UCSD-AML1 (cell line): ENCODE results near the gene PRKG1.
"Not testable (repeated sequence)": the region's sequence is repeated elsewhere in the genome, so short reads cannot be mapped to it uniquely, and the experiment has no call there.

ENCODE experiments used
- DNase-seq: peaks from one replicate; lab custom pipeline; 2025; ENCODE audit not compliant: unreplicated experiment; lab: John Stamatoyannopoulos, UW

Gene PRKG1

DNA sequence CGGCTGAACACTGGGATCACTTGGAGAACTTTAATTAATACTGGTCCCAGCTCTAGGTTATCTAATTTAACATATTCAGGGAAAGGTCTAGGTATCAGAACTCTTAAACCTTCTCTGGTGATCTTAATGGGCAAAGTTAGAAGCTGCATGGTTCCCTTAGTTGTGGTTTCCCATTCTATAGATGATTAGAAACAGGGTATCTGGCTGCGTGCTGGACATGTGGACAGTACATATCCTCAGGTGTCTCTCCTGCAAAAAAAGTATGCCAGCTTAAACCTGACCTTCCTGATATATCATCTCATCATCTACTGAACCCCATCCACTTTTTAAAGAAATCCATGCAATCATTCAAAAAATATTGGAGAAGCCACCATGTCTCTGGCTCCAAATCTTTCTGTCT is 955.3 kb downstream of the PRKG1 start:
- no peak for DNase-seq

DNA sequence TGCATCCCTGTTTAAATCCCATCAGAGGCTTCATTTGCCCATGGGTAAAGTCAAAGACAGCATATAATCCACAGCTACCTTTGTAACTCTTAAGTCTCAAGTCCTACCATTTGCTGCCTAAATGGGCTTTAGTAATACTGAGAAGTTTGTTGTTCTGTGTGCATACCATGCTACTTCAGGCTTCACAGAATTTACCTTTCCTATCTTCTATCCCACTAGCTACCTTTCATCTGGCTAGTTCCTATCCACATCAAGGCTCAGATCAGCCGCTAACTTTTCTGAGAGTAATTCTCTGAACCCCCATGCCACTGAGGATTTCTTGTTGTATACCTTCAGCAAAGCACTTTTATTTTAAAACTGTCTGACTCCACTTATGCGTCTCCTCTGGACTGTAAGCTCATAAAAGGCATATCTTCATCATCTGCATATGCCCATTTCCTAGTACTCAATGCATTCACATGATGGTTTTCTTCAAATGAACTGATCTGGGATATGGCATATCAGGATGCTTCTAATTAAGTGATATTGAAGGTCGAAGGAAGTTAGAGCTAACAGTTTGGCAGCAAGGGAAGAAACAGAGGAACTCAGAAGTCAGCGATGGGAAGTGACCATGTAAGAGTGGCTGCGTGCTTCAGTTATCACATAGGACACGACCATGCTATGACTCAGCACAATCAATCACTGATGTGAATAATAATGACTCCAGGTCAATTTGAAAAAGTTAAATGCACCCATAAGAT is 955.9 kb downstream of the PRKG1 start:
- DNase-seq: no peak

DNA sequence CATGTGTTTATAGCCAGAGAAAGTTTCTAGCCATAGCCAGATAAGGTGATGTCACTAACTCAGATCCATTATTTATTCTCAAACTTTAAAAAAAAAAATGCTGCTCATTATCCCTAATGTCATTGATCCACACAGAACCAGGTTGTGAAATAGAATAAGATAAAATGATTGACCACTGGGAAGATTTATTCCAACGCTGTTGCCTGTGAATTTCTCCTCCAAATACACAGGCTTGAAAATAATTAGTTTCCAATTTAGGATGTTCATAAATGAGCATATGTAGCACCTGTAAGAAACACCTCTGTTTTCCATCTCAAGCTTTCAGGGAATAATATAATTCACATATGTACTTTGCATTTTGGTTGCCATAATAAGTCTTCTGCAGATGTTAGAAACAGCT is 956.7 kb downstream of the PRKG1 start:
- no peak for DNase-seq

DNA sequence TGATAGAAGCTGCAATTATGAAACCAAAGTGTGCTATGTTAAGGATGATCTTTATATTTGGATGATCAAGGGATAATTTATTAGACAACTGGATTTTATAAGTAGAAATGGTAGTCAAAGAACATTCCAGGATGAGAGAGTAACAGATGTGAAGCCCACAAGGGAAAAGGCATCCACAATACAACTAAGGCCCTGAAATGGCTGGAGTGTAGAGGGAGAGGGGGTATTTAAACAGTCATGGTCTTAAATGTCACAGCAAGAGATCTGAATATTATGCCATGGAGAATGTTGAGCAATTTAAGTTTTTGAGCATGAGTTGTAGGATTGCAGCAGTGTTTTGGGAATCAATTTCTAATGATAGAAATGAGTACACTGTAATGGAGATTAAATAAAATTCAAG is 957.5 kb downstream of the PRKG1 start:
- DNase-seq: no peak

DNA sequence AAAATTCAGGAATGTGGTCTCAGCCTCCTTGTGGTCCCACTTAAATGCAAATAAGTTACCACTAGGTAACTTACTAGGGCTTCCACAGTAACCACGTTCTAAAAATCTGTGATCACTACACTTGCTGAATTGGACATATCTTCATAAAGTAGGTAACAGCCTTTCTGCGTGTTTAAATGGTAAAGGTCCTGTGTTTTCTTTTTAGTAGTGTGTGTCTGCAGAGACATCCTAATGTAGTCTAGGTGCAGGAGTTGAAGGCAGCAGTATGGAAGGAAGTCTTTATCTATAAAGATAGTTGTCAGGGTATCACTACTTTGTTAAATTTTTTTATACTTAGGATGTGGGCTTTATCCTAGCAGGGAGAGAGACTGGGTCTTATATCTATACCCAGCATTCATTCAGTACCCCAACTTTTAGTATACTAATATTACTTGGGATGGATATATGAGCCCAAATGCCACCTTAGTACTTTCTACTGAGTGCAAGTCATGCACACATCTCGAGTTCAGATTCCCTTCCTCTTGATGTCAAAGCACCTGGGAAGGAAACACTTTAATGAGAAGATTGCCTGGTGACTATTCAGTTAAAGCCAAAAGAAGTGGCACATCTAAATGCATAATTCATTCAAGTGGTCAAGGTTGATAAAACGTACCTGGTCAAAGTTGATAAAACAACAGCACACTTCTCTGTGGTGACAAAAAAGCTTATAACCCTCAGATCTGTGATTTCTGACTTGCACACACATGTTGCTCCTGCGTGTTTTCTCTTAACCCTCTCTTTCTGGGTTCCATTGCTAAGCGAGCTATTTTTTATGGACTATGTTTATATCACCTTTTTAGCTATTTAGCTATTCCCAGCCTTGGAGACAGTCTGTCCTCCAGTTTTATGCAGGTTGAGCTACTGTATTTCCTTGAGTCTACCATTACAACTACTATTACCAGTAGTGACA is 958.7 kb downstream of the PRKG1 start:
- no peak for DNase-seq

DNA sequence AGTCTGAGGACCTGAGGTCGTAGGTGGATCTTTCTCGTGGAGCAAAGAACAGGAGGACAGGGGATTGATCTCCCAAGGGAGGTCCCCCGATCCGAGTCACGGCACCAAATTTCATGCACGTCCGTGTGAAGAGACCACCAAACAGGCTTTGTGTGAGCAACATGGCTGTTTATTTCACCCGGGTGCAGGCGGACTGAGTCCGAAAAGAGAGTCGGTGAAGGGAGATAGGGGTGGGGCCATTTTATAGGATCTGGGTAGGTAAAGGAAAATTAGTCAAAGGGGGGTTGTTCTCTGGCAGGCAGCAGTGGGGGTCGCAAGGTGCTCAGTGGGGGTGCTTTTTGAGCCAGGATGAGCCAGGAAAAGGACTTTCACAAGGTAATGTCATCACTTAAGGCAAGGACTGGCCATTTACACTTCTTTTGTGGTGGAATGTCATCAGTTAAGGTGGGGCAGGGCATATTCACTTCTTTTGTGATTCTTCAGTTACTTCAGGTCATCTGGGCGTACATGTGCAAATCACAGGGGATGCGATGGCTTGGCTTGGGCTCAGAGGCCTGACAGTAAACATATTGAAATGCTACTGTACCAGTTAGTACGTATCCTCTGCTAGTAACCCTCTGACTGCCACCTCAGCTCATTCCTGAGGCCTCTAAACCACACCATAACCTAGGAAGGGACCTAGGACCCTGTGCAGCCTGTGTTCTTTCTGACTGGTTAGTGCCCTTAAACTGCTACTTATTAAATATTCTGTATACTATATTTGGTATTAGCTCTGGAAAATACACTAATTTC is 964.9 kb downstream of the PRKG1 start:
- DNase-seq: not testable (repeated sequence)

DNA sequence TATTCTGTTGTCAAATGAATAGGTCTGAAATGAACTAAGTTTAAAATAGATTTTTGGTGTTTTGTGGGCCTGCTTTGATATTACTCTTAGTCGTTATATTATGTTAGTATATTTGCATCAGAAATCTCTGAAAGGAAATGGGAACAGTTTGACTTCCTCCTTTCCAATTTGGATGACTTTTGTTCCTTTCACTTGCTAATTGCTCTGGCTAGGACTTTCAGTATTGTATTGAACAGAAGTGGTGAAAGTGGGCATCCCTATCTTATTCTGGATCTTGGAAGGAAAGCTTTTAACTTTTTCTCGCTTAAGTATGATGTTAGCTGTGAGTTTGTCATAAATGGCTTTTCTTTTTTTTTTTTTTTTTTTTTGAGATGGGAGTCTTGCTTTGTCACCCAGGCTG is 966.2 kb downstream of the PRKG1 start:
- DNase-seq: no peak

DNA sequence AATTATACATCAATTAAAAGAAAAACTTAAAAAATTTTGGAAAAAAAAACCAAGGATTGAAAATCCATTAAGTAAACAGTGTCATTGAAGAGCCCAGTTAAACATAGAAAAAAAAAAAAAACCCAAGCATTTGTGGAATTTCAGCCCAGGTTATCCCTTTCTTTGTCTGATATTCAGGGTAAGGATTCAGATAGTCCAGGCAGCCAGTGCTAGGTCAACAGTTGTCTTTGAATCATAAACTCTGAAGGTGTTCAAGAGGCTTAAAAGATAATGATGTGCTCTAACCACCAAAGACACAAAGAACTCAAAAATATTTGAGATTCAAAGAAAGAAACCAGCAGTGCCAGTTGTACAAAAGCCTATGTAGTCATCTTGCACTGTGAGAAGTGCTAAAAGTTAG is 969.5 kb downstream of the PRKG1 start:
- no peak for DNase-seq

DNA sequence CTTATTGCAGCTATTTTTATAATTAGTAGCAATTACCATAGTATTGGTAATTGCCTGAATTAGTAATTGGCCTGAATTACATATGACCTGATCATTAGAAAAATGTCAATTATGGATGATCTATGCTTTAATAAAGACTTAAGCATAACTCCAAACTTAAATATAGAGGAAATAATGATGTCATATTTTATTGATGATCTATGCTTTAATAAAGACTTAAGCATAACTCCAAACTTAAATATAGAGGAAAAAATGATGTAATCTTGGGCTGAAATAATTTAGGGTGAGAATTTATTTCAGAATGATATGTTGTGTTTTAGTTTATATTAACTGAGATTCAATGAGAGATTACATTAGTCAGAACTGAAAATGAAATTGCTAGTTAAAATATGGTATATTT is 973.8 kb downstream of the PRKG1 start:
- DNase-seq: no peak

DNA sequence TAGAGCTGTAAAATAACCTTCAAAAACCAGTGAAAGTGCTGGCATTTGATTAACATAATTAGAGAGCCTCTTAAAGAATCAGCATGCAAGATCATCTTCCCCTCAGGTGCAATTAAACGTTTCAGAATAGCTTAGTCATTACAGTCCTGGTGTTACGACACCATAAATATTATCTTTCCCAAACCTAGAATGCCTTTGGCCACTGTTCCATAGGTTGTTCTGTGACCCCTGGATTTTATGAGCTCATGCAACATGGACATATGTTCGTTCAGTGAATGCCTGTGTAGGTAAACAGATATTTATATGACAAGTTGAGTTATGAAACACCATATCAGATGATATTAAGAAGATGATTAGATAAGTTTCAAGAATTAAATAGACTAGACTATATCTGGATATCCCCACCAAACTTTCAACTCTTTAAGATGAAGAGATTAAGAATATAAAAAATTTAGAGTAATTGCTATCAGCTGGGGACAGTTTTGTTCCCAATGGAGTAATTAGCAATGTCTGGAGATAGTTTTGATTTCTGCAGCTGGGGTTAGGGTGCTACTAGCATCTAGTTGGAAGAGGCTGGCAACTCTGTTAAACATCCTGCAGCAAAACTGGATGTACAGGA is 976.3 kb downstream of the PRKG1 start:
- no peak for DNase-seq

DNA sequence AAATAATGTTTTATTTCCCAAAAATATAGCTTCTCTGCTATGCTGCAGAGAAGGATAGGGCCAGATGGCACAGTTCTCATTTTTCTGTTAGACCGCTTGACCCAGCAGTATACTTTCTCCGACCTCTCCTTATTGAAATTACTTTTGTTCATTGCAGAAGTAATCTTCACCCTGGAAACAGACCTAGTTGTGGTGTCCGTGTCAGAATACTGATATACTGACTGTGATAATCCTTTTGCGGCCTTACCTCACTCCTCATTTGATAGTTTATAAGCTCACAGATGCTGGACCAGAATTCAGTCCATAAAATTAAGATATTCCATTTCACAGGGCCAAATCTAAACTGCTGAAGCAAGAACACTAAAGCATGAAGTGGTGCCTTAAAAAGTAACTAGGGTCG is 979.2 kb downstream of the PRKG1 start:
- DNase-seq: no peak

DNA sequence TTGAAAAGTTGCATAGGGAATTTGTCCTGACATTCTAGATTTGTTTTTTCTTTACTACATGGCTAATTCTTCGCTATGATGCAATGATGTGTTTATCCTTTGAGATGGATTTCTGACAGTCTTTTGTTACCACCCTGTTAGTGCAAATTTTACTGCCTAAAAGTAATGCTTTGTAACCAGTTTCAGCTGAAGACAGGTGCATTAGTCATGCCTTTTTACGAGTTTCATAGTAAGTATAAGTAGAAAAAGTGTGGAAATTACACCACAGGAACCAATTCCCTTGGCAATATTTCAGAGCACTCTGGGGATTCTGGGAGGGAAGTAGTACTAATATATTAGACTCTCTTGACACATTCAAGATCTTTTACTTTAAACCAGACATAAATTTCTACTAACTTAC is 982.0 kb downstream of the PRKG1 start:
- DNase-seq: no peak

DNA sequence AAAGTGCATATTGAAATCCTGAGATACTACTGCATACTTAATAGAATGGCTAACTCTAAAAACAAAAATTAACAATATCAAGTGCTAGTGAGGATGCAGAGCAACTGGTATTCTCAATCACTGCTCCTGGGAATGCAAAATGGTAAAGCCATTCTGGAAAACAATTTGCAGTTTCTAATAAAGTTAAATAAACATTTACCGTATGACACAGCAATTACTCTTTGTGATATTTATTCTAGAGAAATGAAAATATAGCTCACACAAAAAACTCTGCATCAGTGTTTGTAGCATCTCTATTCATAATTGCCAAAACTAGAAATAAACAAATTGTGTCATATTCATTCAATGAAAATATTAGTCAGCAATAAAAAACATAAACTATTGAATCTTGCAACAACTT is 984.8 kb downstream of the PRKG1 start:
- DNase-seq: no peak

DNA sequence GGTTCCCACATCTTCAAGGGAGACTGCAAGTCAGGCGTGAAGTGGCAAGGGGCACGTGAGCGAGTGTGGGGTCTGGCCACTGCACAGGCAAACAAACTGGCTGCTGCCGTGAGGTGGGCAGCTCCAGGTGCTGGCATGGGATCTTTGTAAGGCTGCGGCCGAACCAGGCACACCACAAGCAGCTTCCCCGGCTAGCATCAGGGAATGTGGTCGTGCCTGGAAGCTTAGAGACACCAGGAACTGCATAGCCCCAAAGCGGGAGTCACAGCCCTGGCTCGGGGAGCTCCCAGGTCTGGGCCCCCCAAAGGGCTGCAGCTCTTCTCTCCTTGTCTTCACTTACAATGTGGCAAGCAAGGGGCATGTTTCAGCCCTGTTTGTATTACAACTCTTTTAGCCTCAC is 988.9 kb downstream of the PRKG1 start:
- no peak for DNase-seq

DNA sequence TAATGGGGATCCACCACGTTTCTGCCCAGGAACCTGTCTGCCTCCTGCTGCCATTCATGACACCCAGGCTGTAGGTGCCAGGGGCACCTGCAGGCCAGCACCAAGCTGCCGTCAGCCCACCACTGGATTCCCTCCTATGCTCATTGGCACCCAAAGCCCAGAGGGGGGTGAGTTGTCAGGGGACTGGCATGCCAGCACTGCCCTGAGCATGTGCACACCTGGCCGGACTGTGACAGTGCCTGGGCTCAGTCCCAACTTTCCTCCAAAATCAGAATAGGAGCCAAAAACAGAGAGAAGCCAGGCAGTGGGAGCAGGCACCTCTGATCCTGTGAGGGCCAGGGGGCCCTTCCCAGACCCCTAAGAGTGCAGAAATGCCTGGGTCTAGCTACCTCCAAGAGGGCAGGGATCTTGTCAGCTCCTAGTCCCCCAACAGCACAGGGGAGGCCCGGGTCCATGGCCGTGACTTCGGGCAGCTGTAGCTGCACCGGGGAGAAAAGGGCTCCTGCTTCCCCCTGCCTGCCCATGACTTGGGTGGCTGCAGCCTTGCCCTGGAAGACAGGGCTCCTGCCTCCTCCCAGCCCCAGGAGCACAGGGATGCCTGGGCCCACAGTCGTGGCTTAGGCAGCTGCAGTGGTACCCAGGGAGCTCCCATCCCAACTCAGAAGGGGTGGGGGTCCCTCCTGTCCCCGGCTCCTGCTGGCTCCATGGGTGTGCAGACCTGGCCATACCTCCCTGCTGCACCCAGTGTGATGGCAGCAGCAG is 990.0 kb downstream of the PRKG1 start:
- no peak for DNase-seq

DNA sequence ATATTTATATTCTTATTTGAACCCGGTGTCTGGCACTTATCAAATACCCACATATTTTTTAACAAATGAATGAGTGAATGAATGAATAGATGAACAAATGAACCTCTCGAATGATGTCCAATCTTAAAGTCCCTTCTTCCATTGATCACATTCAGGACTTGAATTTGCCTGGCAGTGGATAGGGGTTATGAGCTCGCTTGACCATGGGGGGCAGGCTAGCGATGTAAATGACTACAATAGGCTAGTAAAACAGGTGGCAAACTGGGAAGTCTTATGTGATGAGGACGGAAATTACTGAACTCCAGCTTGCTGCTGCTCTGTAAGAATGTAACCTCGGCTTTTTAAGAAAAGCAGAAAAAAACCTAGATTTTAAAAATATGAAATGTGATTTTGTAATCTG is 992.1 kb downstream of the PRKG1 start:
- no peak for DNase-seq

DNA sequence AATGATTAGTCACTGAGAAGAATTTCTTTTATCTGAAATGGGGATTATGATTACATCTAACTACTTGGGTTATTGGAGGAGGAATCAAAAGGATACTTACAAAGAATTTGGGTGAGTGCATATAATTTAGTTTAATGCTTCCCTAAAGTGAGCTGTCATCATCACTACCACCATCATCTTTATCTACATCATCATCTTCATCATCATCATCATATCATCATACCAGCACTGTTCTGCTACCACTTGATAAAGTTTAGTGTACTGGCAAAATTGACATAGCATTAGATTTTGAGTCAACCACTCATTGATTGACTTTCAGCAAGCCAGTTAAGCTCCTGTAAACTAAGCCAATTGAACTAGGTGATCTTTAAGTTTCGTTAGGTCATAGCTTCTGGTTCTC is 994.2 kb downstream of the PRKG1 start:
- no peak for DNase-seq

DNA sequence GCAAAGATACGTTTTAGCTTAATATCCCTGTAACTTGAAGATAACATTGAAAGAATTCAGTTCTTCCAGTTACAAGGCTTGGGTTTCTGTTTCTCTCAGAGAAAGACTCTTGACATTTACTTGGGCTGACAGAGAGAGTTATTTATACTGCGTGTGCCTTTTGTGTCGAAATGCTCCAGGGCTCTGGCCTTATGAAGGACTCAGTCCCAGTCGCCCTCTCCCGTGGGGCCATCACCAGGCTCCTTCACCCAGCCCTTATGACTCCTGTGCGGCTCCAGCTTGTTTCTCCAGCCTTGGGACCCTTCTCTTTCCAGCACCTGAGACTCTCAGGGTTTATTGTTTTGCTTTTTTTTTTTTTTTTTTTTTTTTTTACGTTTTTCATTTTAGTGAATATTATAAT is 997.5 kb downstream of the PRKG1 start:
- no peak for DNase-seq

DNA sequence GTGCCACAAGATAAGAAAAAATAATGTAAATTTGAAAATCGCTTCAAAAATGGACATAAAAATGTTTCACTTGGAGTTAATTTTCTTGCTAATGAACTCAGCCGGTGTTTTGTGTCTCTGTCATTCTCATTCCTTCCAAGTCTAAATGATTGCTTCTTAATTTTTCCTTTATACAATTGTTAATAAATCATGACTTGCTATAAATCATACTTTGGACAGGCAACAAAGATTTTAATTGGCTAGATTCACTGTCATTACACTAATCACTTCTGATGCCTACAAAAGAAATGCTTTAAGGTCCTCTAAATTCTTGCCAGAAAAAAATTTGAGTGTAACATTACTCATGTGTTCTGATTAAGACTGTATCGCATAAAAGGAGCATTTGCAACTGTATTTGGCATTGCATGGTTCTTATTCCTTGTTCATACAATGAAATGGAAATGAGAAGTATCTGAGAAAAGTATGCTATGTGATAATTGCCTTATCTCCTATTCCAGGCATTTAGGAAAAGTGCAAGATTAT is 1000.3 kb downstream of the PRKG1 start:
- DNase-seq: no peak

DNA sequence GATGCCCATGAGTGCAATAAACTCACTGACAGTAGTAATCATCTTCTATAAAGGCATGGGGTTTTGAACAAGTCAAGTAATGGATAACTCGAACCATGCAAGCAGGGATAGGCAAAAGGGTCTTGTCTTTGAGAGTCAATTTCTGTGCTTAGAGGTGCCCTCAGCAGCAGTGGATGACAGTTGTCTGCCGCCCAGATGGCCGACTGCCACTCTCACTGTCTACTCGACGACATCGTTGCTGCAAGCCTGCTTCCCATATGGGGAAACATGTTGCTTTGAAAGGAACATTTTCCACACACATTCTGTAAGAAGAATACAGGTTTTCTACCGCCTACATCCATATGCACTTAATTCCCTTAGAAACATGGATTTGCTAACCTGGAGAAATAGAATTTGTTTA is 1003.5 kb downstream of the PRKG1 start:
- no peak for DNase-seq
